Activated T-helper 9 cell treated with anti-CD3 and anti-CD28 coated beads, Interleukin-2, amount 50 U/mL, for 16 hours (primary cell): ENCODE data around the gene CAMTA1.

ENCODE experiments used
- DNase-seq: peaks from one replicate; pipeline ENCODE4 v3.0.0-alpha.2; 2020; ENCODE audit warnings: low read depth

Gene CAMTA1

GRCh38 chr1:6874298-6874697 lies 89.0 kb downstream of the CAMTA1 start:
- no peak for DNase-seq

- DNase-seq = no peak
Measured at GRCh38 chr1:6880951-6881690, 95.9 kb downstream of the CAMTA1 start.

- no peak for DNase-seq
Measured at GRCh38 chr1:6882414-6882813, 97.2 kb downstream of the CAMTA1 start.

- no peak for DNase-seq
Measured at GRCh38 chr1:6884652-6885153, 99.4 kb downstream of the CAMTA1 start.

GRCh38 chr1:6885426-6885825 lies 100.2 kb downstream of the CAMTA1 start:
- no peak for DNase-seq

GRCh38 chr1:6886523-6886922 lies 101.3 kb downstream of the CAMTA1 start:
- DNase-seq = no peak

GRCh38 chr1:6888268-6888667 lies 103.0 kb downstream of the CAMTA1 start:
- no peak for DNase-seq

GRCh38 chr1:6888870-6889269 lies 103.6 kb downstream of the CAMTA1 start:
- no peak for DNase-seq

- DNase-seq = no peak
Measured at GRCh38 chr1:6889875-6890480, 104.7 kb downstream of the CAMTA1 start.

GRCh38 chr1:6890686-6891085 lies 105.4 kb downstream of the CAMTA1 start:
- DNase-seq = no peak

GRCh38 chr1:6891781-6892579 lies 106.7 kb downstream of the CAMTA1 start:
- DNase-seq = no peak

GRCh38 chr1:6893388-6893787 lies 108.1 kb downstream of the CAMTA1 start:
- no peak for DNase-seq

GRCh38 chr1:6897138-6897537 lies 111.9 kb downstream of the CAMTA1 start:
- DNase-seq = no peak

GRCh38 chr1:6898974-6899539 lies 113.8 kb downstream of the CAMTA1 start:
- no peak for DNase-seq

- no peak for DNase-seq
Measured at GRCh38 chr1:6899621-6900020, 114.4 kb downstream of the CAMTA1 start.

- no peak for DNase-seq
Measured at GRCh38 chr1:6902153-6902552, 116.9 kb downstream of the CAMTA1 start.

- DNase-seq = no peak
Measured at GRCh38 chr1:6904476-6905170, 119.4 kb downstream of the CAMTA1 start.

- no peak for DNase-seq
Measured at GRCh38 chr1:6905331-6905730, 120.1 kb downstream of the CAMTA1 start.

- DNase-seq = no peak
Measured at GRCh38 chr1:6905790-6906189, 120.5 kb downstream of the CAMTA1 start.

GRCh38 chr1:6906783-6907182 lies 121.5 kb downstream of the CAMTA1 start:
- no peak for DNase-seq

- DNase-seq = no peak
Measured at GRCh38 chr1:6907201-6907600, 121.9 kb downstream of the CAMTA1 start.
